ENCODE data around the gene VSTM4.

Gene VSTM4, protein sequence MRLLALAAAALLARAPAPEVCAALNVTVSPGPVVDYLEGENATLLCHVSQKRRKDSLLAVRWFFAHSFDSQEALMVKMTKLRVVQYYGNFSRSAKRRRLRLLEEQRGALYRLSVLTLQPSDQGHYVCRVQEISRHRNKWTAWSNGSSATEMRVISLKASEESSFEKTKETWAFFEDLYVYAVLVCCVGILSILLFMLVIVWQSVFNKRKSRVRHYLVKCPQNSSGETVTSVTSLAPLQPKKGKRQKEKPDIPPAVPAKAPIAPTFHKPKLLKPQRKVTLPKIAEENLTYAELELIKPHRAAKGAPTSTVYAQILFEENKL

DNA sequence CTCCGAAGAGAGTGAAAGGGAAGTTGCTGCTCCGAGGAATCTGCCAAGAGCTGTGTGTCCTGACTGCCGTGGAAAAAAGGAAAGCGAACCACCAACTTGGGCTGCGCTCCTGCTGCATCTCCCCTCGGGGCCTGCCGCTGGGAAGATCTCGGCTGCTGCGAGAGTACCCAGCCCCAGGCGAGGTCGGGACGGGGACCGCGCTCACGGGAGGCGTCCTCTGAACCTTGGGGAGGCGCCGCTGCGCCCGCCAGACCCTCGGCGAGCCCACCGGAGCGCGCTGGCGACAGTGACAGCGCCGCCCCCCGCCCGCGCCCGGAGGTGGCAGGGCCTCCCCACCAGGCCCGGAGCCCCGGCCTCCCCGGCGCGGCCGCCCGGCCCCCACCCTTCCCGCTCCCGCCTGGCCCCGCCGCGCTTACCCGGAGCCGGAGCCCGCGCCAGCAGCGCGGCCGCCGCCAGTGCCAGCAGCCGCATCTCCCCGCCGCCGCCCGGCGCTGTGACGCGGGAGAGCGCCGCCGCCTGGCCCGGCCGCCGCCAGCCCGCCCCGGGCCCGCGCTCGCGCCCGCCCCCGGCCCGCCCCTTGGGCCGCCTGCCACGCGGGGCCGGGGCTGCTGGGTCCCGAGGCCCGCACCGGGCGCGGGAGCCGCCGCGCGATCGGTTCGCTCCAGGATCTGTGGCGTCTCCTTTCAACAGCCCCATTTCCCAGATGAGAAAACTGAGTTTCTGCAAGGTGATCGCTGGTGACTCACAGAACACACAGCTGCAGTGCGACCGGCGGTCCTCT, at the start of gene VSTM4:
Gene VSTM4 (minus strand): TSS at position 508 of the 781 bp plus-strand sequence. CDS start 37 bp downstream, at position 471.
- DNase-seq (ENCODE audit: low read depth in 1 of 2, low spot score in 1 of 2): no peak

DNA sequence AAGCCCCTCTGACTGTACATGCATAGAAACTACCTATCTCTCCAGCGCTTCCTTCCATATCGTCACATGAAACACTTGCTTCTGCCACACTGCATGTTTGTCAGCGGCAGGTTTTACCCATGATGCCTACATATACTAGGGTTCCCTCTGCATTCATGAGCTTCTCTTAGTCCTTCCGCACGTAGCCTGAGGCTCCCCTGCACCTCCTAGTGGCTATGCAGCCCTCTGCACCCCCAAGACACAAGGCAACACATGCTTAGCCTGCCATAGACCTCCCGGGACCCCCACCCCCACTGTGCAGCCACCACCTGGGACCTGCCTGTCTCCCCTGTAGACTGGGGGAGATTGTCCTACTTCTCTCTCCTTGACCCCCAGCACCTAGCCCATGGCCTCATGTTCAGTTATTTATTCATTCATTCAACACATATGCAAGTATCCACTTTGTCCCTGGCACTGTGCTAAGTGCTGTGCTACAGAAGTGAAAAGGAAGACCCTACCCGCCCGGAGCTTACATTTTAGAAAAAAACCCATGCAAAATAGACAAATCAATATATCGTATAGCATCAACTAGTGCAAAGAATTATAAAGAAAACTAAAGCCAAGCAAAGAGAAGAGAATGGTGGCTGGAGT, 49.4 kb upstream of the VSTM4 start:
- no peak for DNase-seq (ENCODE audit: low read depth in 1 of 2, low spot score in 1 of 2)

DNA sequence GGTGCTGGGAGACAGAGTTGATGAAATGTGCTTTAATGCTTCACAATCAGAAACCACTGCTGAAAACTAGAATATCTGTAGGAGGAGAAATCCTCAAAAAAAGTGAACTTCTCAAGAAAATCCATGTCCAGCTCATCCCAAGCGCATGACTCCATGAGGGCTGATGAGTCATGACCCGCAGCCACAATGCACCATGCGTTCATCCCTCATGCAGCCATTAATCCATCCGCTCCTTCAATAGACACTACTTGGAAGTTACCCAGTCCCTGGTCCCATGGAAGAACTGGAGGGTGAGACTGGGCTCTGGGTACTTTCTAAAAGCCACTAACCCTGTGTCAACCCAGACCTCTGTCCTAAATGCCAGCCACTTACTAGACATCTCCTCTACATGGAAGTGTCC, 48.4 kb upstream of the VSTM4 start:
- DNase-seq (ENCODE audit: low read depth in 1 of 2, low spot score in 1 of 2): no peak

DNA sequence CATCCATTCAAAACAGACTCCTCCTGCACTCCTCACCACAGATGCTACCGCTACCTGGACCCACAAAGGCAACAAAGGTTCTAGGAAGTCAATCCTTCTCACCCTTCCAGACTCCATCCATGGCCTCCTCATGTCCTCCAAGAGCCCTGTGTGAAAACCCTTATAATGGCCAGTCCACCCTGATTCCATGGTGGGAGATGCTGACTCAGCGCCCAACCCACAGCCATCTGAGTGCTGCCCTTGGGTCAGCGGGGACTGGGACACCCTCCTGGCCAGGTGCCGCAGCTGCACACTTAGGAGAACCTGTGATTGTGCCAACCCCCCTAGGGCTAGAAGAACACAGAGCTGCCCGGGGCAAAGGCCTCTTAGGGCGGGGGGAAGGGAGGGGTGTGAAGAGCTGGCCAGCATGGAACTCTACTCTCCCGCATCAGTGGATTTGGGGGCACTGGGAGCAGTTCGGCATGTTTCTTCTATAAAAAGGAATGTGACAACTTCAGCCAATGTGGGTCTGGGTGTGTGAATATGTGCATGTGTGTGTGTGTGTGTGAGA, 47.5 kb upstream of the VSTM4 start:
- no peak for DNase-seq (ENCODE audit: low read depth in 1 of 2, low spot score in 1 of 2)

DNA sequence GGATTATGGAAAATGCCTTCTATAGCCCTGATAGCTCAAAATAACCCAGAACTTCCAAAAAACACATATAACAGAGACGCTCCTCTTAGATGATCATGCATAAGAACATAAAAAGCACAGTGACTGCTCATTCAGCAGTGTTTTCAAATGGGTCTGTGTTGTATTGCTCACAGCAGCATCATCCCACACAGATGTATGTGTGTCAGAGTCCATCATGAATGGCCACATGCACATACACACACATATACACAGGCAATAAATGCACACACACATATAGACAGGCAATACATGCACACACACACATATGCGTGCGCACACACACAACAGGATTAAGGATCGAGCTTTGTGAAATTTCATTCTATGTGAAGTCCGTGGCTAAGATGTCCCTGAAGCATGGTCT, 46.7 kb upstream of the VSTM4 start:
- DNase-seq (ENCODE audit: low read depth in 1 of 2, low spot score in 1 of 2): no peak

DNA sequence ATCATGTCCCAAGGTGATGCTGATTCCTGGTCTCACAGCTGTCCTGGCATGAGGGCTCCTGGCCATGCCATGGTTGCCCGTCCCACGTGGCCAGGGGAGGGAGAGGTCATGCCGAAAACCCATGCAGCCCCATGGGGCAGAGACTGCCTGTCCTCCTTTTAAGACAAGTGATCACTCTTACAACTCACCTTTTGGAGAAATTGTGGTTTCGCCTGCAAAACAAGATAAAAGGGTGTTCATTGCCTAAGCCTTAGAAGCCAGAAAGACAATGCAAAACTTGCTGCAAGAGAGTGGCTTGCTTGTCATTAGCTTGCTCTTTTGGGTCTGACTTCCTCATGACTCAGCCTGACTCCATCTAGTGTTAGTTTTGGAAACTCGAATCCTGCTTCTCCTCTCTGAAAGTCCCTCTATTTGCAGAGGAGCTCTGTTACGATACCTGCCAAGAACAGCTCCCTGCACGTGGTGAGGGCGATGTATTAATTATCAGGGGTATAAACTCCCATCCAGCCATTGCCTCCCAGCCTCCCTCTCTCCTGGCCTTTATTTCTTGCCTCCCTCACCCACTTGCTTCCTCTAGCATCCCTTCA, 46.2 kb upstream of the VSTM4 start:
- DNase-seq (ENCODE audit: low read depth in 1 of 2, low spot score in 1 of 2): no peak

DNA sequence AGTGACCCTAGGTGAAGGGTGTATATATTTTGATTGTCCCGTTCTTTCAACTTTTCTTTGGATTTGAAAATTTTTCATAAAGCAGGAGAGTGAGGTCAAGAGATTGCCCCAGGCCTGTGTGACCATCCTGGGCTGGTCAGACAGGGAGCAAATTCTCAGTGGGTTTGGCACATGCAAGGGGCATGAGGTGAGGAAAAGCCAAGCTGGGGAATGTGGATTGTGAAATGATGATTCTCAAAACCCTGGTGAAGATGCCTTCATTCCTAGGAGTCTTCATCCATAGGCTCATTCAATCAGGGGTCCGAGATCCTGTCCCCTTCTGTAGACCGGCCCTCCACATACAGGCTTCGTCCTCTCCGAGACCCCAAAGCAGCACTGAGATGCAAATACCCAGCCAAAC, 45.5 kb upstream of the VSTM4 start:
- no peak for DNase-seq (ENCODE audit: low read depth in 1 of 2, low spot score in 1 of 2)

DNA sequence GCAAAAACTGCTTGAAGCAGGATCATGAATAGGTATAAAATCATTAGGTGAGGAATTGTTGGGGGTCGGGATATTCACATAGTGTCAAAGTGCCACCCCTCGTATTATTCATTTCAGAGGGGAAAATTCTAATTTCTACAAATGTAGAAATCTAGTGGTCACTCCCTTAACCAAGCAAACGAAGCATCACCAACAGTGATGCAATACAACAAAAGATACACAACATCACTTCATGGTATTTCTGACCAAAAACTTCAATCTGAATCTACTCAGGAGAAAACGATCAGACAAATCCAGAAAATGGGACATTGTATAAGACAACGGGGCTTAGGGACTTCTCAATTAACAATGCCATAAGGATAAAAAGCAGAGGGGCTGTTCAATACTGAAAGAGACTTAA, 44.8 kb upstream of the VSTM4 start:
- DNase-seq (ENCODE audit: low read depth in 1 of 2, low spot score in 1 of 2): no peak

DNA sequence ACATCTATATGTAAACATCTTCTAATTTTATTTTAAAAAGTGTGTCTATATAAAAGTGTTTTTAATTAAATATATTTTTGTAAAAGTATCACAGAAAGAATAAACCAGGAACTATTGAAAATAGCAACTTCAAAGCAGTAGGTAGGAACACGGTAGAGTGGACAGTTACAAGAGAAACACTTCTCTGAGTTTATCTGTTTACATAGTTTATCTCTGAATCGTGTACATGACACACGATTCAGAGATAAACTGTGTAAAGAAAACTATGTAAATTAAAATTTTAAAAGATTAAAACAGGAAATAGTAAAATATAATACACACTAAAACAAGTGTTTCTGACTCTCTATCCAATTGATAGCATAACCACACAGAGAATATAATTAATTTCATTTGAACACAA, 43.6 kb upstream of the VSTM4 start:
- DNase-seq (ENCODE audit: low read depth in 1 of 2, low spot score in 1 of 2): no peak

DNA sequence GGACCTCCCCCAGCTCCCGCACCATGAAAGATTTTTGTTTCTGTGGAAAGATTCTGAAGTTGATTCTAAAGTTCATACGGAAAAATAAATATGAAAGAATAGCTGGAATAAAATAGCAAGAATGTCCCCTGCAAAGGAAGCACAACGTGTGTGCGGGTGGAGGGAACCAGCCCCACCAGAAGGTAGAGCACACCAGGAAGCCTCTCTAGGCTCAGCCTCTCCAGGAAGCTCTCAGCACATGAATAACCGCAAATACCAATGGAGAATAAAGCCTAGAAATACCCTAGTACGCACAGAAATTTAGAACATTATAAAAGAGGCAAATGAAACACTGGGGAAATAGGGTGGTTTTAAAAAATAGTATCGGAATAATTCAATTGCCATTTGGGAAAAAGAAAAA, 43.1 kb upstream of the VSTM4 start:
- DNase-seq (ENCODE audit: low read depth in 1 of 2, low spot score in 1 of 2): no peak

DNA sequence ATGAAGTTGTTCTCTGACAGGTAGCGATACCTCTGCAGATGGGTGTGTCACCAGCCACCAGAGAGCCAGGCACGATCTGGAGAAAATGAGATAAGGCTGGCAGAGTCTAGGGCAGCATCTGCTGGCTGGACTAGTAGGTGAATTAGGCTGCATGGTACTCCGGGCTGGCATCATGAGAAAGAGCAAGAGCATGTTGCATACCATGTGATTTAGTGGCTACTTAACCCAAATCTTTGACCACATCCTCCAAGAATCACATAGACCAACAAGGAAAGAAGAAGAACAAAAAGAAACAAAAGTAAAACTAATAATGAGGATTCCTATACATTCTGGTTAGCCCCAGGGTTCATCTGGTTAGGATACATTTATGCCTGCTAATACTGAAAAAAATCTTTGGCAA, 41.9 kb upstream of the VSTM4 start:
- DNase-seq (ENCODE audit: low read depth in 1 of 2, low spot score in 1 of 2): no peak

DNA sequence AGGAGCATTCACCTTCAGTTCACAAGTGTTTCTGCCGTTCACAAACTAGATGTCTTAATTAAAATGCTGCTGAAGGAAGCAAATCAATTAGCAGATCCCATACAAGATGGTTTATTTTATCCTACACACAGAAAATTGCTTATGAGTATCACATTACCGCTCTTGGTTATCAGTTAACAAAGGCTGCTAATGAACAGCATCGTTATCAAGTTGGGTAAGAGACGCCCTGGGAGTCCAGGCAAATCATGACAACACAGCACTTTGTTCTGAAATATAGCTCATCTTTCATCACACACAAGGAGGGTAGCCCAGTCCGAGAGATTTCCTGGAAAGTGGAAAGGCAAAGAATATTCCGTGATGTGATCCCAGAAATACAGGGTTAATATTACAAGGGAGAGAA, 39.3 kb upstream of the VSTM4 start:
- DNase-seq (ENCODE audit: low read depth in 1 of 2, low spot score in 1 of 2): no peak

DNA sequence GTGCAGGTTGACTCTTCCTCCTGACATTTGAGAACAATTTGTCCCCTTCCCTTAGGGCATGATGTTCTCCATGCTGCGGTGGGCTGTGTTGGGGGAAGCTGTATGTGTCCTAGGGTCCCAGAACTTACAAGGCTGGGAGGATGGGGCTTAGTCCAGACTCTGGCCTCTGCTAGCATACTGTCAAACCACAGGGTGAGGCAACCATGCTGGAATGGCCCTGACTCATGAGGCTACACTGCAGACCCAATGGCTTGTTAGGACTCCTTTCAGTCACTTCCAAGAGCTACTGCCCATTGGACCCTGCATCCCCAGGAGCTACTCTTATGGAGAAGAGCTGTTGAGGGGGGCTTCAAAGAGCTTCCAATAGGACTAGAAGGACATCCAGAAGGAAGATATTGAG, 38.6 kb upstream of the VSTM4 start:
- no peak for DNase-seq (ENCODE audit: low read depth in 1 of 2, low spot score in 1 of 2)

DNA sequence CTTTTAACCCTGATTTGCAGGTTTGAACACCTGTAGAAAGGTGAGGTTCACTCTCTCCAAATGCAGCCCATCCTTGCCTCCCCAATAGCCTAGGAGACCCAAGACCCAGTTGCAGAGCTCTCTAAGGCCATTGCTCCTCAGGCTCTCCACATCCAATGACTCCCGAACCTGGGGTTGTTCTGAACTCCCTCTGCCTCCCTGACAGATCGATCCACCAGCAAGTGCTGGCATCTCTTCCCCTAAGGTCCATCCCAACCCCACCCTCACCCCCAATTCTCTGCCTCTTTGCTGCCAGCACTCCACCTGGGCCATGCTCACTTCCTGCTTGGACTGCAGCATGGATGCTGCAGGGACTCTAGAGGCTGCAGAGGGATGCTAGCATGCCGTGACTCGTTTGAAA, 37.8 kb upstream of the VSTM4 start:
- no peak for DNase-seq (ENCODE audit: low read depth in 1 of 2, low spot score in 1 of 2)

DNA sequence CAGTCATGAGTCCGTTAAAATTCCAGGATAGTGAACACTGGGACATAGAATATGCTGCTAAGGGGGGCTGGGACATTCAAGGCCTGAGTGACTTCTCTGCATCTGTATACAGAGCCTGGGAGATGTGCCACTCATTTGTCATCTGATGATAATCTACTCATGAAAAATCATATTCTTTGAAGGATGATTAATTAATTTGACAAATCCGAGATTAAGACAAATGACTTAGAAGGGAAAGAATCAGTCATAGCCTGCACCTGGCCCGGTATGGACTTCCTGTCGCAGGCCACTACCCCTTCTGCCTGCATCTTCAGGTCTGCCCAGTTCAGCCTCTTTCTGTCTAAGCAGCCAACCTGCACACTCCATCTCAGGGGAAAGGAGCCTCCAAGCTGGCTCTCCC, 37.3 kb upstream of the VSTM4 start:
- DNase-seq (ENCODE audit: low read depth in 1 of 2, low spot score in 1 of 2): no peak

DNA sequence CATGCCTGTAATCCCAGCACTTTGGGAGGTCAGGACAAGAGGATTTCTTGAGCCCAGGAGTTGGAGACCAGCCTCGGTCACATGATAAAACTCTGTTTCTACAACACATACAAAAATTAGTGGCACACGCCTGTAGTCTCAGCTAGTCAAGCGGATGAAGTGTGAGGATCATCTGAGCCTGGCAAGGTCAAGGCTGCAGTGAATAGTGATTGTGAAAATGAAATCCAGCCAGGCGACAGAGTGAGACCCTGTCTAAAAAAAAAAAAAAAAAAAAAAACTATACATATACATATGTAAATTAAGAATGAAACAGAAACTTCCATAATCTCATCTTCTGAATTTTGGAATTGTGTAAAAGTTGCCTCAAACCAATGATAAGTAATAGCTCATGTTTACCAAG, 36.7 kb upstream of the VSTM4 start:
- DNase-seq (ENCODE audit: low read depth in 1 of 2, low spot score in 1 of 2): no peak

DNA sequence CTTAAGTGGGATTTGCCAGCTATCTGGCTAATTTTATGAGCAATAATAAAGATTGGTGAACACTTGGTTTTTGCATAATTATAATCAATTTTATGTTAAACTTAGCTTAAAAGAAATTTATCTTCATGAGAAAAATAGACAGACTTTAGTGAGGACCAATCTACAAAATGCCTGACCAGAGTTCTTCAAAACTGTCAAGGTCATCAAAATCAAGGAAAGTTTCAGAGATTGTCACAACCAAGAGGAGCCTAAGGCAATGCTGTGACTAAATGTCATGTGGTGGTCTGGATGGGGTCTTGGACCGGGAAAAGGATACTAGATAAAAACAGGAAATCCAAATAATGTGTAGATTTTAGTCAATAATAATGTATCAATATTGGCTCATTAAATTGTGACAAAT, 36.2 kb upstream of the VSTM4 start:
- no peak for DNase-seq (ENCODE audit: low read depth in 1 of 2, low spot score in 1 of 2)

DNA sequence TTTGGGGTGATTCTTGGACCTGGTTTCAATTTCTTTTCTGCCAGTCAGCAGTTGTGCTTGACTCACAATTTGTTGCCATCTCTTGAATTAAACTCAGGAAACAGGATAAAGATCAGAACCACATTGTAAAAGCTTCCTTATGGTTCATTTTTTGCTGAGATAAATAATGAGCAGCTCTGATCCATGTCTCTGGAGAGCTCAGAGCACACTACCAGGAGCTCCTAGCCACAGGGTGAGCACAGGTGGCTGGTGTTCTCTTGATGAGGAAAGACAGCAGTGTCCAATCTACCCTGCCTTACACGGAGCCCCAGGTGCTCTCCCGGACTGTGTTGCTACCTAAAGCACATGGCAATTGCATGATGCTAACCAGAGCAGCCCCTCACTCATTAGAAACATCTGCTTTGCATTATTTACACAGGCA, 35.7 kb upstream of the VSTM4 start:
- DNase-seq (ENCODE audit: low read depth in 1 of 2, low spot score in 1 of 2): no peak

DNA sequence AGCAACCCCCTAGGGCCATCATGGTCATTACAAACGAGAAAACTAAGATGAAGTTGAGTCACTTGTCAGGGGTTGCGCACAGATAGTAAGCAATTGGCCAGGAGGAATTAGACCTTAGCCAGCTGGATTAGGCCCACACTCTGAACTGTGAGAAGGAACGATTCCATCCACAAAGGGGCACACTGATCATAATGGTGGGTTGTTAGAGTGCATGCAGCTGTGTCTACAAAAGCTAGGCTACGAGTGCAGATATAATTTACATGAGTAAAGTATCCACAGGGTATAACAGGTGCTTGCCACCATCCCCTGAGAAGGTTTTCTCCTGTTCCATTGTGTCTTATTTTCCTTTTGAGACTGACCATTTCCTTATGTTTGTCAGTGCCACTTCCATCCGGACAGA, 35.1 kb upstream of the VSTM4 start:
- DNase-seq (ENCODE audit: low read depth in 1 of 2, low spot score in 1 of 2): no peak

DNA sequence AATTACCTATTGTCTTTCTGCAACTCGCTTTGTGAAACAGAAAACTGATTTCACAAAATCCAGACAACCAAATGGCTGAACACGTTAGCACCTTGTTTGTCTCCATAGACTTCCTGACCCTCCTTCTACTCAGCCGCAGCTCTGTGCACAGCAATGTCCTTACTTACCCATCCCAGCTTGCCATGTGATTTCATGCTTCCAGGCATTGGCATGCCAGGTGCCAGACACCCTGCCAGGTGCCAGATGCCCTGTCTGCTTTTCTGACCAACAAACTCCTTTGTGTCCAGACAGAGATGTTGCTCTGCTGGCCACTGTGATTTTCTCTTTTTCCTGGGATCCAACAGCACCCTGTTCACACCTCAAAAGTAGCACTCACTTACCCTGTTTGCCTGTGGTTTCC, 34.6 kb upstream of the VSTM4 start:
- DNase-seq (ENCODE audit: low read depth in 1 of 2, low spot score in 1 of 2): no peak

DNA sequence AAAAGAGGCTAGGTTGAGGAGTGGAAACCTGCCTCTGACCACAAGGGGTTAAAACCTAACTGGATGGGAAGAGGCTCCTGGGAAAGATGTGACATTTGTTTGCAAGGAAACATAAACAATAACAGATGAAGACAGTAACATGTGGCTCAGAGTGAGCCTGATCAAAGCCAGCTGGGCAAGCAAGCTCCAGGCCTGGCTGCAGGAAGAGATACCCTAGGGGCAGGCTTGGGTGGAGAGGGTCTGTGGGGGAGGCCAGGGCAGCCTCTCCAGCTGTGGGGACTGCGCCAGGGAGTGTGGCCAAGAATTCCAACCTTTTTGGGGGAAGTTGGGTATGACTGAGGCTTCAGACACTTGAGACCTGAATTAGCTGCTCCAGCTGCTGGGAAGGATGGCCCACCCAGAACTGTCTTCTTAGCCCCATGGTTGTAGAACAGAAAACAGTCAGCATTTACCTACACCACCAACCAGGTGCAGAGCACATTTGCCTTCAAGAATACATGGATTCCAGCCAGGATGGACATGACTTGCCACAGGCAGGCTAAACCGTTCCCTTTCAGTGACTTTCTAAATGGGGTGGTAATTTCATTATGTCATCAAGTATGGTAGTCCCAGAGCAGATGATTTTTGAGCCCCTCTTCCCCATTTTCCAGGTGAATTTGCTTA, 28.9 kb upstream of the VSTM4 start:
- no peak for DNase-seq (ENCODE audit: low read depth in 1 of 2, low spot score in 1 of 2)
